Dendritic cell treated with granulocyte-macrophage colony-stimulating factor and Interleukin-4, amounts not matched to agents 40 ng/mL and 50 ng/mL, for 4 days (primary cell): ENCODE data around the gene LRRTM1.

Experiments
- H3K27ac Mint-ChIP-seq: one replicate; pipeline ENCODE4 v1.8.0; 2022; ENCODE audit warnings: mild to moderate bottlenecking, mixed read lengths
- H3K27me3 Mint-ChIP-seq: one replicate; pipeline ENCODE4 v1.8.0; 2022; ENCODE audit warnings: mild to moderate bottlenecking, mixed read lengths
- H3K36me3 Mint-ChIP-seq: one replicate; pipeline ENCODE4 v1.8.0; 2022; ENCODE audit warnings: low read depth, mixed read lengths
- H3K4me1 Mint-ChIP-seq: one replicate; pipeline ENCODE4 v1.8.0; 2022; ENCODE audit warnings: low read depth, mixed read lengths
- H3K4me3 Mint-ChIP-seq: one replicate; pipeline ENCODE4 v1.8.0; 2022; ENCODE audit warnings: mild to moderate bottlenecking, moderate library complexity, mixed read lengths
- H3K9me3 Mint-ChIP-seq: one replicate; pipeline ENCODE4 v1.8.0; 2022; ENCODE audit warnings: mixed read lengths
- intact Hi-C: fragments of 100-400 bp; cut with micrococcal nuclease; formaldehyde crosslinking; loops from one replicate; pipeline ENCODE4 v1.15.0; 2022

LRRTM1 gene

GRCh38 chr2:80323610-80324009 lies 19.1 kb upstream of the LRRTM1 start:
- Mint-ChIP-seq H3K4me1 (no peaks in the 10 kb centered on the region), H3K27me3 (peaks cover 11% of the 10 kb centered on the region), H3K36me3 (no peaks in the 10 kb centered on the region), H3K4me3 (no peak overlapping the region), H3K9me3 (no peaks in the 10 kb centered on the region), H3K27ac (no peak overlapping the region)
- intact Hi-C loops: no loop called here

DNA sequence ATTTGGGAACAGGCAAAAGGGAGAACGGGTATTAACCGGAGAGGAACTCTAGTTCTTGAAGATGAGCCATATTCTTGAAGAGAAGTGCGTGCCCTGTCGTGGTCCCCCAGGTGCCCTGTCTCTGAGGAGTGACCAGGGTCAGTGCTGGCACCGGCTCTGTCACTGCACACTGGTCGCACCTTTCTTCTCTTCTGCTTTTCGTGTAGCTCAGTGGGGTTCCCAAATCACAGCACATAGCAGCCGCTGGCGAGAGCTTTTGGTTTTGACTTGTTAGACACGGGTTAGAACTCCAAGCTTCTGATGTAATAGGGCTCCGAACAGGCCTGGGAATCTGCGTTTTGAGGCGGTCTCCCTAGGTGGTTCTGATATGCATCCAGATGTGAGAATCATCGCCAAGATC lies 18.4 kb upstream of the LRRTM1 start:
- Mint-ChIP-seq H3K4me3 (no peak overlapping the region), H3K27ac (no peak overlapping the region), H3K27me3 (peaks cover 11% of the 10 kb centered on the region), H3K9me3 (no peaks in the 10 kb centered on the region), H3K4me1 (no peaks in the 10 kb centered on the region), H3K36me3 (no peaks in the 10 kb centered on the region)
- intact Hi-C loops: no loop called here

DNA sequence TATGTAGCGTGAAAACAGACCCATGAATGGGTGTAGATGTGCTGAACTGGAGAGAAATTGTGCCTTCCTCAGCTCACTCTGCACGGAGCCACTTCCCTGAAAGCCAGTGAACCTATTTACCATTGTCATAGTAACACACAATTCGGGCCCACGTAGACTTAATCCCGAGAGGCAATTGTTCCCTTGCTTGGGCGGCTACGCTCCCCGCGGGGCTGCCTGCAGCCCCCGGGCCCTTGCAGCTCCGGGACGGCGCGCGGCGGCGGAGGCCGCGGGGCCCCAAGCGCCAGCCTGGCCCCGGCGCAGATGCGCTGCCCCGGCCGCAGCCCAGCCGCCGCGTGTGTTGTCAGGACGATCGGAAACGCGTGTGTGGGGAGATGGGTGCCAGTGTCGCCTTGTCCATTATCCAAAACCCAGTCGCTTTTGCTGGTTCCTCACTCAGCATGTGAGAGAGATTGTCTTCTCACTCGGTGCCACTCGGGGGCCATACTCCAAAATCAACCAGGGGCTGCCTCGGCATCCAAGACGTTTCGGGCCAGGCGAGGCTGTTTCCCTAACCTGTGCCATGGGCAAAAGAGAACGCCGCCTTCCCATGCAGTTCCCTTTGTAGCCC lies 17.9 kb upstream of the LRRTM1 start:
- Mint-ChIP-seq H3K9me3 (no peaks in the 10 kb centered on the region), H3K36me3 (no peaks in the 10 kb centered on the region), H3K4me3 (no peak overlapping the region), H3K4me1 (no peaks in the 10 kb centered on the region), H3K27me3 (peaks cover 11% of the 10 kb centered on the region), H3K27ac (no peak overlapping the region)
- intact Hi-C loops: no loop called here

GRCh38 chr2:80312282-80312839 lies 7.8 kb upstream of the LRRTM1 start:
- H3K4me1 Mint-ChIP-seq: no peaks in the 10 kb centered on the region
- no peaks in the 10 kb centered on the region for H3K9me3 Mint-ChIP-seq
- H3K36me3 Mint-ChIP-seq: no peaks in the 10 kb centered on the region
- no peak overlapping the region for H3K27ac Mint-ChIP-seq
- H3K4me3 Mint-ChIP-seq: no peak overlapping the region
- intact Hi-C loops: no loop called here
- H3K27me3 Mint-ChIP-seq: no peaks in the 10 kb centered on the region

DNA sequence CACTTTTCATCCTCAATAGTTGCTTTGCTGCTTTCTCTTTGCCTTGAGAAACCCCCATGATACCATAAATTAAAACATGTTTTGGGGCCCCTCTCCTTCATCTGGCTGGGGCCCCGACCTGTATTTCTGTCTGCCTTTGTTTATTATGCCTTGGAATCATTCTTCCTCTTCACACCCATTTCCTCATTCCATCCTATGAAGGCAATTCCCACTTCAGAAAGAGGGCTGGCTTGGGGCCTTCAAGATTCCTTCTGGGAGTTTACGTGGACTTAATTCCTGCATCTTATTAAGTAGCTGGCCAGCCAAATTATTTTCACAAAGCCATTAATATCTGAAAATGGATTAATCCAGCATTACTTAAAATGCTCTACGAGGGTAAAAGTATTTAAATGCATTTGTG lies 6.8 kb upstream of the LRRTM1 start:
- intact Hi-C loops: no loop called here
- no peaks in the 10 kb centered on the region for H3K9me3 Mint-ChIP-seq
- H3K27me3 Mint-ChIP-seq: peaks cover 4% of the 10 kb centered on the region
- H3K4me3 Mint-ChIP-seq: no peak overlapping the region
- H3K4me1 Mint-ChIP-seq: no peaks in the 10 kb centered on the region
- no peaks in the 10 kb centered on the region for H3K36me3 Mint-ChIP-seq
- no peak overlapping the region for H3K27ac Mint-ChIP-seq

GRCh38 chr2:80303006-80303908 lies 1.3 kb downstream of the LRRTM1 start:
- no peak overlapping the region for H3K27ac Mint-ChIP-seq
- H3K4me3 Mint-ChIP-seq: no peak overlapping the region
- no peaks in the 10 kb centered on the region for H3K9me3 Mint-ChIP-seq
- peaks cover 60% of the 10 kb centered on the region for H3K27me3 Mint-ChIP-seq
- intact Hi-C loops: no loop called here
- H3K4me1 Mint-ChIP-seq: no peaks in the 10 kb centered on the region
- H3K36me3 Mint-ChIP-seq: no peaks in the 10 kb centered on the region

GRCh38 chr2:80302314-80303005 lies 2.1 kb downstream of the LRRTM1 start:
- Mint-ChIP-seq H3K36me3 (no peaks in the 10 kb centered on the region), H3K27ac (no peak overlapping the region), H3K27me3 (peaks cover 60% of the 10 kb centered on the region), H3K9me3 (no peaks in the 10 kb centered on the region), H3K4me1 (no peaks in the 10 kb centered on the region), H3K4me3 (no peak overlapping the region)
- intact Hi-C loops: no loop called here

- intact Hi-C loops: no loop called here
- H3K36me3 Mint-ChIP-seq: no peaks in the 10 kb centered on the region
- no peaks in the 10 kb centered on the region for H3K4me1 Mint-ChIP-seq
- H3K27ac Mint-ChIP-seq: no peak overlapping the region
- H3K4me3 Mint-ChIP-seq: no peak overlapping the region
- H3K27me3 Mint-ChIP-seq: peaks cover 60% of the 10 kb centered on the region
- H3K9me3 Mint-ChIP-seq: no peaks in the 10 kb centered on the region
These were observed 2.6 kb downstream of the LRRTM1 start for GRCh38 chr2:80302001-80302313.

DNA sequence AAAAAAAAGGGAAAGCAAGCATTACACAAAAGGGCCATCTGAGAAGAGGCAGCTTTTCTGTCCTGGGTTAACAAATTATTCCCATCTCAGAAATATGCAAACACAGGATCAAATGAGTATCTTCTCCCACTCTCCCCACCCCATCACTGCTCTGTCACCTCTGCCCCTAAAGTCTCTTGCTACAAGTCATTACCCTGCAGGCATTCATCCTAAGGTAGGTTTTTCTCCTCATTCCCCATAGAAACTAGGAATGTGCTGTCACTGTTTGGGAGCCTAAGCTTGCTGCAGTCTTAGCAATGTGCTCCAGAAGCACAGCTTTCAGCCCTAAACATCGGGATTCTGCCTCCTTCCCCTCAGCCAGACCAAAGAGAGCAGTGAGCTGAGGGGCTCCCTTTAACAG lies 3.6 kb downstream of the LRRTM1 start:
- no peak overlapping the region for H3K27ac Mint-ChIP-seq
- intact Hi-C loops: no loop called here
- peaks cover 55% of the 10 kb centered on the region for H3K27me3 Mint-ChIP-seq
- no peaks in the 10 kb centered on the region for H3K9me3 Mint-ChIP-seq
- no peaks in the 10 kb centered on the region for H3K36me3 Mint-ChIP-seq
- H3K4me3 Mint-ChIP-seq: no peak overlapping the region
- H3K4me1 Mint-ChIP-seq: no peaks in the 10 kb centered on the region

- no peaks in the 10 kb centered on the region for H3K9me3 Mint-ChIP-seq
- intact Hi-C loops: no loop called here
- H3K36me3 Mint-ChIP-seq: no peaks in the 10 kb centered on the region
- no peak overlapping the region for H3K4me3 Mint-ChIP-seq
- H3K27me3 Mint-ChIP-seq: peaks cover 49% of the 10 kb centered on the region
- H3K4me1 Mint-ChIP-seq: no peaks in the 10 kb centered on the region
- no peak overlapping the region for H3K27ac Mint-ChIP-seq
These were observed 4.2 kb downstream of the LRRTM1 start for GRCh38 chr2:80300346-80300745.

DNA sequence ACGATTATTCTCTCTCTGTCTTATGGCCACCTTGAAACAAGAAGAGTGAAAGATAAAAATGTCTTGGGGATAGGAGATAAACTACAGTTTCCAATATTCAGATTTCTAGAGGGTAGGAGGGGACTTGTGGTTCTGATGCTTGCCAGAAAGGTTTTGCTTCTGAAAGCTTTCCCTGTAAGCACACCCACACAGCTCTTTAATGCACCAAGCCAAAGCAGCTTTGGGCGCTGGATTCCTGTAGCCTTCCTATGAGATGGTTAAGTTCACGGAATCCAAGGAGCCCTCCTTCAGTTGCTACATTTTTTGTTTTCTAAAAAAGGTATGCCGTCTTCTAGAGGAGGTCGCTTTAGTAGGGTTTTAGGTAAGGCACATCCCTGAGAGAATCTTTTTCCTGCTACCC lies 4.9 kb downstream of the LRRTM1 start:
- H3K27ac Mint-ChIP-seq: no peak overlapping the region
- intact Hi-C loops: no loop called here
- H3K4me1 Mint-ChIP-seq: no peaks in the 10 kb centered on the region
- H3K4me3 Mint-ChIP-seq: no peak overlapping the region
- peaks cover 42% of the 10 kb centered on the region for H3K27me3 Mint-ChIP-seq
- no peaks in the 10 kb centered on the region for H3K36me3 Mint-ChIP-seq
- H3K9me3 Mint-ChIP-seq: no peaks in the 10 kb centered on the region

GRCh38 chr2:80298954-80299353 lies 5.6 kb downstream of the LRRTM1 start:
- peaks cover 36% of the 10 kb centered on the region for H3K27me3 Mint-ChIP-seq
- H3K36me3 Mint-ChIP-seq: no peaks in the 10 kb centered on the region
- no peak overlapping the region for H3K4me3 Mint-ChIP-seq
- intact Hi-C loops: no loop called here
- no peak overlapping the region for H3K27ac Mint-ChIP-seq
- H3K4me1 Mint-ChIP-seq: no peaks in the 10 kb centered on the region
- no peaks in the 10 kb centered on the region for H3K9me3 Mint-ChIP-seq

GRCh38 chr2:80293039-80293438 lies 11.5 kb downstream of the LRRTM1 start:
- H3K27me3 Mint-ChIP-seq: peaks cover 1% of the 10 kb centered on the region
- intact Hi-C loops: no loop called here
- H3K4me1 Mint-ChIP-seq: no peaks in the 10 kb centered on the region
- H3K4me3 Mint-ChIP-seq: no peak overlapping the region
- H3K36me3 Mint-ChIP-seq: no peaks in the 10 kb centered on the region
- H3K9me3 Mint-ChIP-seq: no peaks in the 10 kb centered on the region
- H3K27ac Mint-ChIP-seq: no peak overlapping the region

GRCh38 chr2:80292474-80292873 lies 12.1 kb downstream of the LRRTM1 start:
- Mint-ChIP-seq H3K27ac (no peak overlapping the region), H3K36me3 (no peaks in the 10 kb centered on the region), H3K9me3 (no peaks in the 10 kb centered on the region), H3K27me3 (peaks cover 1% of the 10 kb centered on the region), H3K4me3 (no peak overlapping the region), H3K4me1 (no peaks in the 10 kb centered on the region)
- intact Hi-C loops: no loop called here
